LNCAP (cell line): ENCODE data around the gene RBM15B.

Experiments used
- CTCF ChIP-seq: fragments of 450-650 bp; IDR thresholded peaks from 2 replicates; pipeline ENCODE4 v1.5.1; 2017; ENCODE audit warnings: mild to moderate bottlenecking

RBM15B gene

GRCh38 chr3:51445544-51446280 lies 54.6 kb downstream of the RBM15B start:
- TF ChIP-seq CTCF, result no peak
